HG02970 (cell line): ENCODE results near the gene SAMD1.
"Not testable (repeated sequence)": the region's sequence is repeated elsewhere in the genome, so short reads cannot be mapped to it uniquely, and the experiment has no call there.

Experiments
- ATAC-seq: cut with Tn5 transposase; IDR thresholded peaks from one replicate; pipeline ENCODE4 v1.9.1; 2021; ENCODE audit warnings: mild to moderate bottlenecking, moderate library complexity, moderate number of reproducible peaks; ENCODE audit not compliant: unreplicated experiment, low FRiP score

SAMD1 gene

DNA sequence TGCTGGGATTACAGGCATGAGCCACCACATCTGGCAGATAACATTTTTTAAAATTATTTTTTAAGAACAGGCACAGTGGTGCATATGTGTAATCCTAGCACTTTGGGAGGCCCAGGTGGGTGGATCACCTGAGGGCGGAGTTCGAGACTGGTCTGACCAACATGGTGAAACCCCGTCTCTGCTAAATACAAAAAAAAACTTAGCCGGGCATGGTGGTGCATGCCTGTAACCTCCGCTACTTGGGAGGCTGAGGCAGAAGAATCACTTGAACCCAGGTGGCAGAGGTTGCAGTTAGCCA is 28.0 kb downstream of the SAMD1 start:
- ATAC-seq, result no peak

DNA sequence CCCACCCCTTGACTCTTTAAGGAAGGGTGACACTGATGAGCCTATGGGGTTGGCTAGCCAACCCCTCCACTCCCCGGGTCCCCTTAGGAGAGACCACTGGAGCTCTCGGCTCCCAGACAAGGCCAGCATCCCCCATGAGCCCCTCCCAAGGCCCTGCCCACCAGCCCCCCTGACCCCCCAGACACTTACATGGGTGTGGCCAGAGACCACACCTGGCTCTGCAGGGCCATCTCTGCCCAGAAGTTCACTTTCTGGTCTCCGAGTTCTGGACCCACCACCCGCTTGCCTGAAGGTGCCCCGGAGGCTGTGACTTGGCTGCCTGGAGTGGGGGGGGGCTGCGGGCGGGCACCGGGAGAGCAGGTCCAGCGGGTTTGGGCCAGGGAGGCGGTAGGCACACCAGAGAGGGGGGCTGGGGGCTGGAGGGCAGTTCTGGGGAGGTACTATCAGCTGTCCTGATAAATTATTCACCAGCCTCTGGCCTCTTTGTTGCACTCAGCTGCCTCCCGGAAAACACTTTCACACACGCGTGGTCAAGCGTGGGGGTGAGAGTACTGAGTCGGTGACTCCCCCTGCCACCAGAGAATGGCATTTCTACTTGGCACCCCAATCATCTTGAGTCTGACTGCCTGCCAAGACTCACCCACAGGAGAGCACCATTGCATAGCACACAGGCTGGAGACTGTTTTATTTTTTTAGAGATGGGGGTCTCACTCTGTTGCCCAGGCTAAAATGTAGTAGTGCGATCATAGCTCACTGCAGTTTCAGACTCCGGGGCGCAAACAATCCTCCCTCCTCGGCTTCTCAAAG is 28.6 kb downstream of the SAMD1 start, which contains the start of gene PALM3:
Gene PALM3 (minus strand): TSS at position 326 of the 807 bp plus-strand sequence. CDS start 96 bp downstream, at position 230.
- no peak for ATAC-seq

DNA sequence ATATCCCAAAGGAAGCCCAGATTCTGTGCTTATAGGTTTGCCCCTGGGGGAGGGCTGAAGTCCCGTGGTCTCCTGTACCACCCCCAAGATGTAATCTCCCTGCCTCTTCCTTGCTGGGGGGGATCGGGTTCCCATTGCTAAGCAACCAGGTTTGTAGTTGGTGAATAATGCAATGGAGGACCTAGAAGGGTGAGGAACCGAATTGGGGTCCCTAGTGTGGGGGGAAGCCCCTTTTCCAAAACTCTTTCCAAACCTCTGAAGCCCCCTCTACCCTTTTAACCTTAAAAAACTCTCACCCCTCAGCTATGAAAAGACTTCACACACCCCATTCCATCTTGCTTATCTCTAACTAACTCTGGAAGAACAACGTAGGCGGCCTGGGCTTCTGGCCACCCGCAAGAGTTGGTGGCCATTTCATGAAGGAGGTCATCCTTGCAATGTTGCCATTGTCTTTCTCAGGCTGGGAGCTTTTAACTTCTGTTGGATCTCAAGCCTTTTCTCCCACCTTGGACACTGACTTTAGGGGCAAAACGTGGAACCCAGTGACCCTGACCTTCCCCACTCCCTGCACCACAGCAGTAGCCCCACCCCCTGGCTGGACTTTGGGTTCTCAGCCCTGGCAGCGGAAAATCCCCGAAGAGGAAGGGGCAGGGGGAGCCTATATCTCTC is 29.3 kb downstream of the SAMD1 start:
- ATAC-seq, result no peak

DNA sequence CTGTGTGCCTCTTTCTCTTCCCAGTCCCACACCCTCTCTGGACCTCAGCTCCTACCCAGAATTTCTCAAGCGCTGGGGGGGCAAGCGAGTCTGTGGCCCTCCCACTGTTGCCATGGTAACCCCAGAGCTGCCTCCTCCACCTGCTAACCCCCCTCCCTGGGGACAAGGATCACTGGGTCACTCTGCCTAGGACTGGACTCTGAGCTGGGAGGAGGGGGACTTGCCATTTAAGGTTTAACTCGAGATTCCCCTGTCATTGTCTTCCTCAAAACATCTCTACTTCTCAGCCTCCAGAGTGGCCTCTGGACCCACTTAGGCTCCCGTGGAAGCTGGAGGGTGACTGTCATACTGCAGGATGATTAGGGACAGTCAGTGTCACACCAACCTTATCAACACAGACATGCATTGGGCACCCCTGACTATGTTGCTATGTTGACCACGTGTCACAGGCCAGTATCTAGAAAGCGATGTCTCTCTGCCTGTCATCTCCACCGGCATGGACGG is 30.8 kb downstream of the SAMD1 start:
- ATAC-seq, result no peak

DNA sequence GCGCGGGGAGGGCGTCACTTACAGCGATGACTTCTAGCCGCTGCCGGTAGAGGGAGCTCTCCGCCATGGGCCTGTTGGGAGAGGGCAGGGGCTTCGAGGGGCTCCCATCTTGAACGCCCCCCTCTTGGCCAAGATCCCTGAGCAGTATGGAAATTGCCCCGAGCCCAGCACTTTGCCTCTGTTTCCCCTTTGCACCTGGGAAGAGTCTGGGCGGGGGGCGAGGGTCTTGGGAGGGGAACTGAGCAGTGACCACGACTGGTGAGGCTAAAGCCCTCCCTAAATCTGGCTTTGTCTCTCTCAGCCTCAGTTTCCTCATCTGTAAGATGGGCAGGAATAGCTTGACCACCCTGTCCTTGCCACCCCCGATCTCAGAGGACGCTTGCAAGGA is 31.5 kb downstream of the SAMD1 start:
- no peak for ATAC-seq

DNA sequence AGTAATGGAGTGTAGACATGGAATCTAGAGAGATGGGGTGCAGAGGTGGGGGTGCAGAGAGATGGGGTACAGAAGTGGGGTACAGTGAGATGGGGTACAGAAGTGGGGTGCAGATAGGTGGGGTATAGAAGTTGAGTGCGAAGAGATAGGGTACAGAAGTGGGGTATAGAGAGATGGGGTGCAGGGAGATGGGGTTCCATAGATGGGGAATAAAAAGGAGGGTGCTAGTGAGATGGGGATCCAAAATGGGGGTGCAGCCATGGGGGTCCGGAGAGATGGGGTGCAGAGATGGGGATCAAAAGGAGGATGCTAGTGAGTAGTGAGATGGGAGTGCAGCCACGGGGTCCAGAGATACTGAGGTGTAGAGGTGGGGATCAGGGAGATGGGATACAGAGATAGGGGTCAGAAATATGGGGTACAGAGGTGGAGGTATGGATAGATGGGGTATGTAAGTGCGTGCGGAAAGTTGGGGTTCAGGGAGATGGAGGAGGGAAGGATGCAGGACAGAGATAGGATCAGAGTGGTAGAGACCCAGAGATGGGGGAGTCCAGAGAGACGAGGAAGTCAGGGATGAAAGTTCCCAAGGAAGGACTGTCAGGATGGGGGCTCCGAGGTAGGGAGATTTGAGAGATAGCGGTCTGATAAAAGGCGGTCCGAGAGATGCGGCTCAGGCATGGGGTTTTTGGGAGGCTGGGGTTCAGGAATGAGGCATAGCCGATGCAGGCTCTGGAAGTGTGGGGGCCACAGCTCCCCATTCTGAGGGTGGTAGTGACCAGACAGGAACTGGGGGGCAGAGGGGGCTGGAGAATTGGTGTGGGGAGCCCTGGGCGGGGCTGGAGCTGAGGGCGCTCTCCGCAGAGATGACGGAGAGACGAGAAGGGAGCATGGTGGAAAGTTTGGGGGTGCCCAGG is 32.1 kb downstream of the SAMD1 start:
- no peak for ATAC-seq

DNA sequence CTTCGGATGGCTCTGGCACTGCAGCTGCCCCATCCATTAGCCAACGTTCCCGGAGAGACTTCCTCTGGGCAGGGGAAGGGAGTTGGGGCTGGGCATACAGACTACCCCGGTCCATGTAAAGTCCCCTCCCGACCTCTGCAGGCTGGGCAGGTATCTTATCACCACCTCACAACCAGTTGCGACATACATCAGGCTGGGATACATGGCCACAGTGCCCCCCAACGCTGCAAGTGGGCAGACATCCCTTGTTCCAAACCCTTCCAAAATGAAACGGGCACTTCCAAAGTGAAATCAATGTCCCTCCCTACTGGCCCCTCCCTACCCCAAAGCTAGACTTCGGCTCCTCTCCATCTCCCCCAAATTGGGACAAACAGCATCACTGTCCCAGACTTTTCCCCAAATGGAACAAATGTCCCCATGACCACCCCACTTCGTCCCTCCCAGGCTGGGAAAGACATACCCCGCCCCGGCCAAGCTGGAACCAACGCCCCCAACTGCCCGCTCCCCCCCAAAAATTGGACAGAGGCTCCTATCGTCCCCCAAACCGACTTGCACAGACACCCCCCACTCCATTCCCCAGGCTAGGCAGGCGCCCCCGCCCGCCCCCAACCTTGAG is 33.7 kb downstream of the SAMD1 start:
- no peak for ATAC-seq

DNA sequence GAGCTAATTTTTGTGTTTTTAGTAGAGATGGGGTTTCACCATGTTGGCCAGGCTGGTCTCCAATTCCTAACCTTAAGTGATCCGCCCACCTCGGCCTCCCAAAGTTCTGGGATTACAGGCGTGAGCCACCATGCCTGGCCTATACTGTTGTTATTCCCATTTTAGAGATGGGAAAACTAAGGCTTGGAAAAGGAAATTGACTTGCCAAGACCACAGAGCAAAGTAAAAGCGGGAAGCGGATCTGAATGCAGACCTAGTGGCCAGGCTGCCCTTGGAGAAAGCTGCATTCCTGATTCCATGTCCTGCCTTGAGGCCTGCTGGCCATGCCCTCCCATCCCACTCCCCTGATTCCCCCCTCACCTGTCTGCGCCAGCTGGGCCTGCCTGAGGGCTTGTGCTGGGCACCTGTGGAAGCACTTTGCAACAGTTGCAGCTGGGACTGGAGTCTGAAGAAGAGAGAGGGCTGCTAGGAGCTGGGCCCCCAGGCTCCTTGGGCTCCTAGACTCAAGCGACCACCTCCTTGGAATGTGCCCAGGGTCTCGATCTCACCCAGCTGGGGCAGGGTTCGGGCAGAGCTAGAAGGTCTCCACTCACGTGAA is 34.4 kb downstream of the SAMD1 start:
- no peak for ATAC-seq

DNA sequence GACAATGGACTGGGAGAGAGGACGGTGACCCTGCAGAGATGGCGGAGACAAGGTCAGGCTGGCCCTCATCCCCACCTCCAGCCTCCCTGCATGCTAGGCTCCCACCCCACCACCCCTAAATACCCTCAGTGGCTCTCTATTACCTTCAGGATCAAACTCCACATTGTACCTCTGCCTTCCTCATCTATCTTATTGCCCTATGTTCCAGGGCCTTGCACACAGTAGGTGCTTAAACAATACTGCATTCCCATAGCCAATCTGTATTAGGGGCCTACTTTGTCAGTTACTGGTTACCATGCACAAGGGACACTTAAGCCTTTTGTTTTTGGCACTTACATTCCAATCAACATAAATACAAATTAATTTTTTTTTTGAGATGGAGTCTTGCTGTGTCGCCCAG is 35.2 kb downstream of the SAMD1 start:
- ATAC-seq, result no peak

DNA sequence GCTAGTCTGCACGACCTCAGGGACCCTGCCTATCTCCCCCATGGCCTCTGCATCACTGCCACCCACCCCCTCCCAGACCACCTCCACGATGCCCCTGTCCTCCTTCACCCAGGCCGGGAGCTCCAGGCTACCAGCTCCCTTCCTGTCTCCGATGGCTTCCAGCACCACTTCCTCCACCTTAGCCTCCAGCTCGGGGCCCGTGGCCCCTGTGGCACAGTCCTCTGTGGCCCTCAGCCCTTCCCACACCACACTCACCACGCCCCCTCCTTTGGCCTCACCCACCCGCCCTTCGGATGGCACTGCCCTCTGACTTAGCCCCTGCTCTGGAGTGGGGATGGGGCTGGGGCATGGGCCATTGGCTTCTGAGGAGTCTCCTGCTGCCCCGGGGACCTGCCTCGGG is 35.8 kb downstream of the SAMD1 start:
- ATAC-seq, result no peak

DNA sequence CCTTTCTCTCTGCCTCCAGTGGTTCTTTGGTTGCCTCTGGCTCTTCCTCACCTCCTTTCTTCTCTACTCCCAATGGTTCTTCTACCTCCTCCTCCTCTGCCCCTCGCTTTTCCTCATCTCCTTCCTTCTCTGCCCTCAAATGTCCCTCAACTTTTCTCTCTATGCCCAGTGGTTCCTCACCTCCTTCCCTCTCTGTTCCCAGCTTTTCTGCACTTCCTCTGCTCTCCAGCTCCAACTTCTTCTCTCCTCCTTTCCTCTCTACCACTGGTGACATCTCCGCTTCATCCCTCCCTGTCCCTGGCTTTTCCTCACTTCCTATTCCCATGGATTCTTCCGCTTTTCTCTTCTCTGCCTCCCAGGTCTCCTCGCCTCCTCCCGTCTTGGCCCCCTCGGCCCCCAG is 36.5 kb downstream of the SAMD1 start:
- no peak for ATAC-seq

DNA sequence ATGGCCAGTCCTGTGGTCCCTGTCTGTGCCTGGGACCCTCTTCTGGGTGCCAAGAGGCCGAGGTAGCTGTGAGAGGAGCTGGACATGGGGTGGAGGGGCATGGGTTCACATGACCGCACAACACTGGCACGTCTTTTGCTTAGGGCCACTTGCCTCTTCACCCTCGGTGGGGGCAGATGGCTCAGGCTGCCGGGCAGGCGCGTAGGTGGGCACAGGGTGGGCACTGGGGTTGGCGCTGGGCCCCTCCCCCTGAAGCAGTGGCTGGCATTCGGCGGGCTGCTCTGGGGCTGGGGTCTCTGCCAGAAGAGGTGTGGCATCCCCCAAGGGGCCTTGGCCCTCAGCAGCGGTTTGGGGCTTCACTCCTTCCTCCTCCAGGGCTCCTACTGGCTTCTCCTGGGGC is 37.1 kb downstream of the SAMD1 start:
- ATAC-seq, result no peak

DNA sequence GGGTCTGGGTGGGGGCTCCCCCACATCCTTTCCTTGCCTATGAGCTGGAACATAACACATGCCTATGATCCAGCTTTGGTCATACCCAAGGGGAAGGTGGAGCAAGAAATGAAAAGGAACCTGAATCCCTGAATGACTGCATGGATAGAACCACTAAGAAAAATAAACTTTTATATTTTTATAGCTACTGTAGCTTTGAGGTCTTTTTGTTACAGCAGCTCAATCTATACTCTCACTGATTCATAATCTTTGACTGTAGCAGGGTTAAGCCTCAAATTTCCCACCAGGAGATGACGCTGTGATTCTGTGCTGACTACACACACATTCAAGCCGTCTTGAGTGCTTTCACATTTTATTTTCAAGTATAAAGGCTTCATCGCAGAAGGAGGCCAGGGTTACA is 37.5 kb downstream of the SAMD1 start:
- ATAC-seq, result no peak

DNA sequence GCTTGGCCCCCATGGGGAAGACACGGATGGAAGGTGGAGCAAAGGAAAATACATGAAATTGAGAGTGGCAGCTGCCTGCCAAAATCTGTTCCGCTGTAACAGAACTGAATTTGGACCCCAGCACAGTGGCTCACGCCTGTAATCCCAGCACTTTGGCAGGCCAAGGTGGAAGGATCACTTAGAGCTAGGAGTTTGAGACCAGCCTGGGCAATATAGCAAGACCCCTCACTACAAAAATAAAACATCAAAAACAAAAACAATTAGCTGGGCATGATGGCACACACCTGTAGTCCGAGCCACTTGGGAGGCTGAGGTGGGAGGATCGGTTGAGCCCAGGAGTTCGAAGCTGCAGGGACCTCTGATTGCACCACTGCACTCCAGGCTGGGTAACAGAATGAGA is 38.1 kb downstream of the SAMD1 start:
- no peak for ATAC-seq

DNA sequence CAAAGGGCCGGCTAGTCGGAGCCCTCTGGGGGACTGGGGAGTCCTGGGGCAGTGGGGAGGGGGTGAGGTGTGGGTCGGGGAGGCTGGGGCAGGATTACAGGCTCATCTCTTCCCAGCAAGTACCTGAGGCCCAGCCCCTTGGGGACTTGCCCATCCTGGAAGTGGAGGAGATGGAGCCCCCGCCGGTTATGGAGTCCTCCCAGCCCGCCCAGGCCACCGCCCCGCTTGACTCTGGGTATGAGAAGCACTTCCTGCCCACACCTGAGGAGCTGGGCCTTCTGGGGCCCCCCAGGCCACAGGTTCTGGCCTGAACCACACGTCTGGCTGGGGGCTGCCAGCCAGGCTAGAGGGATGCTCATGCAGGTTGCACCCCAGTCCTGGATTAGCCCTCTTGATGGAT is 38.6 kb downstream of the SAMD1 start:
- ATAC-seq, result no peak

DNA sequence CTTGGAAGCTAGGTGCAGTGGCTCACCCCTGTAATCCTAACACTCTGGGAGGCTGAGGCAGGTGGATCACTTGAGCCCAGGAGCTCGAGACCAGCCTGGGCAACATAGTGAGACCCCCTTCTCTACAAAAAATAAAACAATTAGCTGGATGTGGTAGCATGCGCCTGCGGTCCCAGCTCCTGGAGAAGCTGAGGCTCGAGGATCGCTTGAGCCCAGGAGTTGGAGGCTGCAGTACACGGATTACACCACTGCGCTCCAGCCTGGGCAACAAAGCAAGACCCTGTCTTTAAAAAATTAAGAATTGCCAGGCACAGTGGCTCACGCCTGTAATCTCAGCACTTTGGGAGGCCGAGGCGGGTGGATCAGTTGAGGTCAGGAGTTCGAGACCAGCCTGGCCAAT is 39.6 kb downstream of the SAMD1 start:
- ATAC-seq, result not testable (repeated sequence)

DNA sequence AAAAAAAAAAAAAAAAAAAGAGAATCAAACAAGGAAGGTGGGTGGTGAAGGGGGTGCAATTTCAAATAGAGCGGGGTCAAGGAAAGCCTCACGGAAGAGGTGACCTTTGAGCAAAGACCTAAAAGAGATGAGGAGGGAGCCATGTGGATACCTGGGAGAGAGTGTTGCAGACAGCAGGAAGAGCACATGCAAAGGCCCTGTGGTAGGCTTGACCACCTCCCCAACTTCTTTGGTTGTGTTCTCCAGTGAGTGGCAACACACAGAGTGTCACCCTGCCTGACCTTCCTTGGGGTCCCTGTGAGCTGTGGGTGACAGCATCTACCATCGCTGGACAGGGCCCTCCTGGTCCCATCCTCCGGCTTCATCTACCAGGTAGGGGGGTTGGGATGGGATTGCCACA is 40.0 kb downstream of the SAMD1 start:
- no peak for ATAC-seq

DNA sequence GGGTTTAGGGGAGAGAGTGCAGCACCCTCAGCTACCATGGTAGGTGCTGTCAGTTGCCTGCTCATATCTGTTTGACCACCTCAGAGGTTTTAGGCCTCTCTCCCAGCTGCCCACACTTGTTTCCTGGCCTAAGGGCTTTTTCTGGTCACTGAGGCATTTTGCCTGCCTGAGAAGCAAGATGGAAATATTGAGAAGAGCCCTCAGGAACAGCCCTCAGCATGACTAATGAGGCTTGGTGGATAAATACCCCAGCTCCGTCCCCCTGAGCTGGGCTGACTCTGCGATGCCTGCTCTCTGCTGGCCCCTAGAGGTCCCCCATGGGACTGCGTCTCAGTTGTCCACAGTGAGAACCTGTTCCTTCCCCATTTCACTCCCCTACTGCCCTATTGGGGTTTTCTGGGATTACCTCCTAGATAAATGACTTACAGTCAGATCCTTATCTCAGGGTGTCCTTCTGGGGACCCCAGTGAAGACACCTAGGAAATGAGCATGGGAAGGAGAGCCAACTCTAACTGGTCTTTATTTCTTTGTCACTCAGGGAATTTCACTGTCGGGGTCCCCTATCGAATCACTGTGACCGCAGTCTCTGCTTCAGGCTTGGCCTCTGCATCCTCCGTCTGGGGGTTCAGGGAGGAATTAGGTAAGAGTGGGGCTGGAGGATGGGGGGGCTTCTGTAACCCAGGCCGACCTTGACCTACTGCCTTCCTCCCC is 42.0 kb downstream of the SAMD1 start:
- no peak for ATAC-seq

DNA sequence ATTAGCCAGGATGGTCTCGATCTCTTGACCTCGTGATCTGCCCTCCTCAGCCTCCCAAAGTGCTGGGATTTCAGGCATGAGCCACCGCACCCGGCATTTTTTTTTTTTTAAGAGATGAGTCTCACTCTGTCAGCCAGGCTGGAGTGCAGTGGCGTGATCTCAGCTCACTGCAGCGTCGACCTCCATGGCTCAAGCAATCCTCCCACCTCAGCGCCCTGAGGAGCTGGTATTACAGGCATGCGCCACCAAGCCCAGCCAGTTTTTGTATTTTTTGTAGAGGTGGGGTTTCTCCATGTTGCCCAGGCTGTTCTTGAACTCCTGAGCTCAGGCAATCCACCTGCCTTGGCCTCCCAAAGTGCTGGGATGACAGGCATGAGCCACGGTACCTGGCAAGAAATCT is 42.7 kb downstream of the SAMD1 start:
- ATAC-seq, result not testable (repeated sequence)
